ENCODE measurements around the gene TTC39A. TPM values are rescaled to one million over a fixed set of nuclear protein-coding genes. Genes with fewer than 3 reads are reported as not detected.
A peak's percentile ranks its signal among the peaks of the same experiment; 100 is the strongest.

Gene TTC39A
- total RNA-seq, 2 experiments from 2014 or later = not detected

- Mint-ChIP-seq H3K9me3 (no peaks in the 10 kb centered on the region), H3K4me1 (peaks cover 5% of the 10 kb centered on the region), H3K4me3 (no peak overlapping the region), H3K27me3 (no peaks in the 10 kb centered on the region), H3K36me3 (no peaks in the 10 kb centered on the region), H3K27ac (no peak overlapping the region)
- DNase-seq = no peak
Observed at GRCh38 chr1:51313268-51313852, 17.0 kb downstream of the TTC39A start.

- no peaks in the 10 kb centered on the region for H3K27me3 Mint-ChIP-seq
- peaks cover 5% of the 10 kb centered on the region for H3K4me1 Mint-ChIP-seq
- no peaks in the 10 kb centered on the region for H3K9me3 Mint-ChIP-seq
- no peak for DNase-seq
- no peaks in the 10 kb centered on the region for H3K36me3 Mint-ChIP-seq
- no peak overlapping the region for H3K27ac Mint-ChIP-seq
- H3K4me3 Mint-ChIP-seq = no peak overlapping the region
Observed at GRCh38 chr1:51312718-51313117, 17.6 kb downstream of the TTC39A start.

GRCh38 chr1:51311826-51312225, 18.5 kb downstream of the TTC39A start:
- Mint-ChIP-seq H3K27ac (no peak overlapping the region), H3K9me3 (no peaks in the 10 kb centered on the region), H3K36me3 (no peaks in the 10 kb centered on the region), H3K4me1 (peaks cover 5% of the 10 kb centered on the region), H3K27me3 (no peaks in the 10 kb centered on the region), H3K4me3 (no peak overlapping the region)
- DNase-seq = no peak

- no peak for DNase-seq
- H3K4me1 Mint-ChIP-seq = peaks cover 5% of the 10 kb centered on the region
- no peaks in the 10 kb centered on the region for H3K36me3 Mint-ChIP-seq
- H3K9me3 Mint-ChIP-seq = no peaks in the 10 kb centered on the region
- H3K27me3 Mint-ChIP-seq = no peaks in the 10 kb centered on the region
- no peak overlapping the region for H3K27ac Mint-ChIP-seq
- H3K4me3 Mint-ChIP-seq = no peak overlapping the region
Observed at GRCh38 chr1:51310871-51311613, 19.3 kb downstream of the TTC39A start.

GRCh38 chr1:51309291-51309690, 21.1 kb downstream of the TTC39A start:
- Mint-ChIP-seq H3K4me3 (no peak overlapping the region), H3K27me3 (no peaks in the 10 kb centered on the region), H3K9me3 (no peaks in the 10 kb centered on the region), H3K4me1 (peaks cover 9% of the 10 kb centered on the region), H3K27ac (no peak overlapping the region), H3K36me3 (no peaks in the 10 kb centered on the region)
- no peak for DNase-seq

GRCh38 chr1:51308636-51309035, 21.7 kb downstream of the TTC39A start:
- Mint-ChIP-seq H3K27me3 (no peaks in the 10 kb centered on the region), H3K27ac (no peak overlapping the region), H3K4me1 (peaks cover 13% of the 10 kb centered on the region), H3K4me3 (no peak overlapping the region), H3K36me3 (no peaks in the 10 kb centered on the region), H3K9me3 (no peaks in the 10 kb centered on the region)
- no peak for DNase-seq

- no peaks in the 10 kb centered on the region for H3K27me3 Mint-ChIP-seq
- H3K27ac Mint-ChIP-seq = no peak overlapping the region
- H3K9me3 Mint-ChIP-seq = no peaks in the 10 kb centered on the region
- no peaks in the 10 kb centered on the region for H3K36me3 Mint-ChIP-seq
- no peak for DNase-seq
- no peak overlapping the region for H3K4me3 Mint-ChIP-seq
- peaks cover 15% of the 10 kb centered on the region for H3K4me1 Mint-ChIP-seq
Observed at GRCh38 chr1:51306950-51307349, 23.4 kb downstream of the TTC39A start.

- no peak overlapping the region for H3K4me3 Mint-ChIP-seq
- H3K36me3 Mint-ChIP-seq = no peaks in the 10 kb centered on the region
- no peaks in the 10 kb centered on the region for H3K27me3 Mint-ChIP-seq
- H3K27ac Mint-ChIP-seq = no peak overlapping the region
- H3K4me1 Mint-ChIP-seq = peaks cover 21% of the 10 kb centered on the region
- no peak for DNase-seq
- H3K9me3 Mint-ChIP-seq = no peaks in the 10 kb centered on the region
Observed at GRCh38 chr1:51305371-51305823, 25.0 kb downstream of the TTC39A start.

- no peaks in the 10 kb centered on the region for H3K36me3 Mint-ChIP-seq
- H3K27me3 Mint-ChIP-seq = no peaks in the 10 kb centered on the region
- no peaks in the 10 kb centered on the region for H3K9me3 Mint-ChIP-seq
- no peak overlapping the region for H3K27ac Mint-ChIP-seq
- no peak overlapping the region for H3K4me3 Mint-ChIP-seq
- peaks cover 21% of the 10 kb centered on the region for H3K4me1 Mint-ChIP-seq
- no peak for DNase-seq
Observed at GRCh38 chr1:51304360-51304759, 26.0 kb downstream of the TTC39A start.

- no peaks in the 10 kb centered on the region for H3K27me3 Mint-ChIP-seq
Observed at GRCh38 chr1:51303751-51304251, 26.6 kb downstream of the TTC39A start.

GRCh38 chr1:51303315-51303714, 27.0 kb downstream of the TTC39A start:
- Mint-ChIP-seq H3K4me1 (peaks cover 21% of the 10 kb centered on the region), H3K9me3 (no peaks in the 10 kb centered on the region), H3K36me3 (no peaks in the 10 kb centered on the region), H3K4me3 (no peak overlapping the region), H3K27ac (no peak overlapping the region), H3K27me3 (no peaks in the 10 kb centered on the region)
- no peak for DNase-seq

More at GRCh38 chr1:51303751-51304251, 26.6 kb downstream of the TTC39A start:
- Mint-ChIP-seq H3K27ac (peak overlapping the region; percentile 63), H3K36me3 (no peaks in the 10 kb centered on the region), H3K9me3 (no peaks in the 10 kb centered on the region), H3K4me3 (no peak overlapping the region), H3K4me1 (peaks cover 21% of the 10 kb centered on the region)
- DNase-seq = peak; percentile 64

GRCh38 chr1:51302746-51303145, 27.6 kb downstream of the TTC39A start:
- H3K27me3 Mint-ChIP-seq = no peaks in the 10 kb centered on the region
- peaks cover 21% of the 10 kb centered on the region for H3K4me1 Mint-ChIP-seq
- H3K9me3 Mint-ChIP-seq = no peaks in the 10 kb centered on the region
- H3K27ac Mint-ChIP-seq = no peak overlapping the region
- H3K36me3 Mint-ChIP-seq = no peaks in the 10 kb centered on the region
- no peak for DNase-seq
- H3K4me3 Mint-ChIP-seq = no peak overlapping the region

GRCh38 chr1:51302270-51302669, 28.1 kb downstream of the TTC39A start:
- no peaks in the 10 kb centered on the region for H3K36me3 Mint-ChIP-seq
- no peak overlapping the region for H3K27ac Mint-ChIP-seq
- no peaks in the 10 kb centered on the region for H3K9me3 Mint-ChIP-seq
- DNase-seq = no peak
- H3K4me3 Mint-ChIP-seq = no peak overlapping the region
- H3K27me3 Mint-ChIP-seq = no peaks in the 10 kb centered on the region
- H3K4me1 Mint-ChIP-seq = peaks cover 24% of the 10 kb centered on the region

- Mint-ChIP-seq H3K27me3 (no peaks in the 10 kb centered on the region), H3K36me3 (no peaks in the 10 kb centered on the region), H3K4me1 (peaks cover 24% of the 10 kb centered on the region), H3K4me3 (no peak overlapping the region), H3K9me3 (no peaks in the 10 kb centered on the region), H3K27ac (no peak overlapping the region)
- no peak for DNase-seq
Observed at GRCh38 chr1:51301844-51302162, 28.6 kb downstream of the TTC39A start.

- peaks cover 28% of the 10 kb centered on the region for H3K4me1 Mint-ChIP-seq
Observed at GRCh38 chr1:51301152-51301843, 29.1 kb downstream of the TTC39A start.

More at GRCh38 chr1:51301152-51301843, 29.1 kb downstream of the TTC39A start:
- Mint-ChIP-seq H3K9me3 (no peaks in the 10 kb centered on the region), H3K36me3 (no peaks in the 10 kb centered on the region), H3K27me3 (no peaks in the 10 kb centered on the region), H3K4me3 (no peak overlapping the region), H3K27ac (no peak overlapping the region)
- DNase-seq = no peak

All from activated naive CD8-positive, alpha-beta T cell treated with anti-CD3 and anti-CD28 coated beads for 36 hours (primary cell).